Measurements from ENCODE around the gene SP6. TPM values are rescaled to one million over a fixed set of nuclear protein-coding genes. Genes with fewer than 3 reads are reported as not detected.
A peak's percentile ranks its signal among the peaks of the same experiment; 100 is the strongest.

SP6 gene
- total and polyA plus RNA-seq, 3 donors from 2014 or later = 0.31 to 0.79 (median 0.43) TPM

- WGBS, 2 donors = 66 to 69% methylated on average over 7 to 13 of the region's 13 CpGs
- intact Hi-C loops (cut with DNase I; ENCODE audit: low total_unique reads) = no loop called here
- H3K27ac ChIP-seq = peak overlapping the region in 1 of 2 donors; percentile 10
Observed at GRCh38 chr17:47837401-47838039, 13.4 kb downstream of the SP6 start.

DNA sequence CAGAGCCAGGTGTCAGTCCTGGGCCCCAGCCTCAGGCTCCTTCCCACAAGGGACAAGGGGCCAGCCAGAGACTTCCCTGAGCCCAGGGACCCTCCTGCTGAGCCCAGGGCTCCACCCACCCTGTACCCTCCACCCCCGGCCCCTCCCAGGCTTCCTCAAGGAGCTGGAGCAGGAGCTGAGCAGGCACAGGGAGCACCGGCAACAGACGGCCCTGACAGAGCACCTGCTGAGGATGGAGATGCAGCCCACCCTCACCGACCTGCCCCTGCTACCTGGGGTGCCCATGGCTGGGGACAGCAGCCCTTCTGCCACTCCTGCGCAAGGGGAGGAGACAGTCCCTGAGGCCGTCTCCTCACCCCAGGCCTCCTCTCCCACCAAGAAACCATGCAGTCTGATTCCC lies 14.4 kb downstream of the SP6 start:
- Histone ChIP-seq H3K36me3 (ENCODE audit: low read depth, missing control alignments) (no peaks in the 10 kb centered on the region), H3K27me3 (no peaks in the 10 kb centered on the region), H3K9me3 (no peaks in the 10 kb centered on the region), H3K4me1 (peaks cover 18% of the 10 kb centered on the region), H3K4me3 (no peak overlapping the region), H3K27ac (no peak overlapping the region)
- 82% methylated on average over 6 of the region's 6 CpGs; no CpG with 5 or more reads in 1 of the 2 donors for WGBS, 2 donors
- TF ChIP-seq, protein P1, sequence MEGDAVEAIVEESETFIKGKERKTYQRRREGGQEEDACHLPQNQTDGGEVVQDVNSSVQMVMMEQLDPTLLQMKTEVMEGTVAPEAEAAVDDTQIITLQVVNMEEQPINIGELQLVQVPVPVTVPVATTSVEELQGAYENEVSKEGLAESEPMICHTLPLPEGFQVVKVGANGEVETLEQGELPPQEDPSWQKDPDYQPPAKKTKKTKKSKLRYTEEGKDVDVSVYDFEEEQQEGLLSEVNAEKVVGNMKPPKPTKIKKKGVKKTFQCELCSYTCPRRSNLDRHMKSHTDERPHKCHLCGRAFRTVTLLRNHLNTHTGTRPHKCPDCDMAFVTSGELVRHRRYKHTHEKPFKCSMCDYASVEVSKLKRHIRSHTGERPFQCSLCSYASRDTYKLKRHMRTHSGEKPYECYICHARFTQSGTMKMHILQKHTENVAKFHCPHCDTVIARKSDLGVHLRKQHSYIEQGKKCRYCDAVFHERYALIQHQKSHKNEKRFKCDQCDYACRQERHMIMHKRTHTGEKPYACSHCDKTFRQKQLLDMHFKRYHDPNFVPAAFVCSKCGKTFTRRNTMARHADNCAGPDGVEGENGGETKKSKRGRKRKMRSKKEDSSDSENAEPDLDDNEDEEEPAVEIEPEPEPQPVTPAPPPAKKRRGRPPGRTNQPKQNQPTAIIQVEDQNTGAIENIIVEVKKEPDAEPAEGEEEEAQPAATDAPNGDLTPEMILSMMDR (IDR thresholded peaks at IDR 0.05) = no peak
- no peak for TF ChIP-seq POLR2A (IDR thresholded peaks at IDR 0.05)
- DNase-seq = no peak
- intact Hi-C loops (cut with DNase I; ENCODE audit: low total_unique reads) = no loop called here

More at GRCh38 chr17:47837401-47838039, 13.4 kb downstream of the SP6 start:
- no peak for TF ChIP-seq POLR2A (IDR thresholded peaks at IDR 0.05)
- TF ChIP-seq, protein P1 (IDR thresholded peaks at IDR 0.05) = no peak
- no peaks in the 10 kb centered on the region for H3K27me3 ChIP-seq
- H3K4me3 ChIP-seq = no peak overlapping the region
- DNase-seq = peak; percentile 30
- no peaks in the 10 kb centered on the region for H3K36me3 ChIP-seq (ENCODE audit: low read depth, missing control alignments)
- no peaks in the 10 kb centered on the region for H3K9me3 ChIP-seq
- H3K4me1 ChIP-seq = peaks cover 18% of the 10 kb centered on the region

- H3K27me3 ChIP-seq = no peaks in the 10 kb centered on the region
- H3K36me3 ChIP-seq (ENCODE audit: low read depth, missing control alignments) = no peaks in the 10 kb centered on the region
- no peak for DNase-seq
- TF ChIP-seq, protein P1 (IDR thresholded peaks at IDR 0.05) = no peak
- no peak for TF ChIP-seq POLR2A (IDR thresholded peaks at IDR 0.05)
- H3K9me3 ChIP-seq = no peaks in the 10 kb centered on the region
- H3K27ac ChIP-seq = no peak overlapping the region
- intact Hi-C loops (cut with DNase I; ENCODE audit: low total_unique reads) = no loop called here
- 65 to 67% methylated on average over 5 of the region's 5 CpGs for WGBS, 2 donors
- peaks cover 13% of the 10 kb centered on the region for H3K4me1 ChIP-seq
- H3K4me3 ChIP-seq = no peak overlapping the region
Observed at GRCh38 chr17:47834756-47835155, 16.2 kb downstream of the SP6 start.

GRCh38 chr17:47831934-47832327 lies 19.0 kb downstream of the SP6 start:
- Histone ChIP-seq H3K4me1 (peaks cover 13% of the 10 kb centered on the region), H3K36me3 (ENCODE audit: low read depth, missing control alignments) (no peaks in the 10 kb centered on the region), H3K27ac (no peak overlapping the region), H3K27me3 (no peaks in the 10 kb centered on the region), H3K9me3 (no peaks in the 10 kb centered on the region), H3K4me3 (peak overlapping the region; percentile 67 to 78)
- WGBS, 2 donors = 9% methylated on average over 7 of the region's 7 CpGs
- no peak for DNase-seq
- no peak for TF ChIP-seq POLR2A (IDR thresholded peaks at IDR 0.05)
- TF ChIP-seq, protein P1 (IDR thresholded peaks at IDR 0.05) = no peak
- intact Hi-C loops (cut with DNase I; ENCODE audit: low total_unique reads) = no loop called here
